Gastrocnemius medialis (tissue), 4 donors: ENCODE data around the gene XPO5. TPM values are rescaled to one million over a fixed set of nuclear protein-coding genes. Genes with fewer than 3 reads are reported as not detected.

Experiments used
- ATAC-seq, 2 donors: fragments of 150-250 bp; one replicate each; pipeline ENCODE4 v1.9.1; 2016
- DNase-seq, 2 donors: peaks; one replicate each; pipeline ENCODE4 v3.0.0-alpha.2; 2019
- H3K27ac ChIP-seq, 4 donors: fragments of 200-600 bp; sonication (generic); 1 replicate in 1 of 4; 2 replicates in 3 of 4; pipeline ENCODE4 v1.5.1; 2016 to 2018; ENCODE audit warnings: mild to moderate bottlenecking in 2 of 4, moderate library complexity in 1 of 4
- H3K27me3 ChIP-seq, 3 donors: fragments of 200-600 bp; sonication (generic) in 2 of 3; 1 replicate in 1 of 3; 2 replicates in 2 of 3; pipeline versions ENCODE4 v1.5.1 to v1.6.0; 2016 to 2019; ENCODE audit warnings: mild to moderate bottlenecking in 1 of 3, moderate library complexity in 1 of 3
- H3K36me3 ChIP-seq, 2 donors: fragments of 200-600 bp; sonication (generic) in 1 of 2; one replicate each; pipeline ENCODE4 v1.5.1; 2017 to 2018
- H3K4me1 ChIP-seq, 2 donors: fragments of 200-600 bp; sonication (generic) in 1 of 2; one replicate each; pipeline ENCODE4 v1.5.1; 2016 to 2017; ENCODE audit warnings: mild to moderate bottlenecking in 2 of 2
- H3K4me3 ChIP-seq, 4 donors: fragments of 200-600 bp; sonication (generic) in 3 of 4; 1 replicate in 1 of 4; 2 replicates in 3 of 4; pipeline ENCODE4 v1.5.1; 2016 to 2019; ENCODE audit warnings: mild to moderate bottlenecking in 2 of 4
- H3K9me3 ChIP-seq, 3 donors: fragments of 200-600 bp; sonication (generic) in 2 of 3; 1 replicate in 1 of 3; 2 replicates in 2 of 3; pipeline ENCODE4 v1.5.1; 2016 to 2019
- POLR2A ChIP-seq, 2 donors: fragments of 450-650 bp; IDR thresholded peaks; one replicate each; pipeline ENCODE4 v1.6.1; 2017; ENCODE audit warnings: antibody characterized with exemption in 2 of 2, mild to moderate bottlenecking in 2 of 2, moderate library complexity in 2 of 2
- in situ Hi-C, 4 donors: fragments of 200-750 bp; cut with MboI; loops; one replicate each; pipeline versions ENCODE4 v1.15.0 to v1.8.0; 2017; ENCODE audit warnings: low sequenced_read_pairs in 4 of 4
- intact Hi-C: fragments of 100-400 bp; cut with DNase I; formaldehyde crosslinking; loops from one replicate; pipeline ENCODE4 v1.15.1; 2023; ENCODE audit warnings: low total_unique reads
- total RNA-seq, 4 donors: library from RNA; depleted of rRNA; stranded (reverse); fragments of >200 nt; gene quantifications; one replicate each; pipeline versions ENCODE4 v1.1.0 to v1.2.3, GENCODE V29; 2016
- TF ChIP-seq, protein P1 (sequence below), 5 experiments: fragments of 450-650 bp in 3 of 5; fragments of 200-600 bp in 2 of 5; sonication (generic) in 2 of 5; IDR thresholded peaks in 4 of 5; conservative IDR thresholded peaks in 1 of 5; 1 replicate in 4 of 5; 2 replicates in 1 of 5; pipeline ENCODE4 v1.5.1; 2016 to 2019; ENCODE audit warnings: antibody characterized with exemption in 5 of 5, mild to moderate bottlenecking in 3 of 5, moderate library complexity in 3 of 5

The XPO5 gene
- total RNA-seq, 4 donors from 2014 or later = 11.8 to 21.8 (median 16.6) TPM

DNA sequence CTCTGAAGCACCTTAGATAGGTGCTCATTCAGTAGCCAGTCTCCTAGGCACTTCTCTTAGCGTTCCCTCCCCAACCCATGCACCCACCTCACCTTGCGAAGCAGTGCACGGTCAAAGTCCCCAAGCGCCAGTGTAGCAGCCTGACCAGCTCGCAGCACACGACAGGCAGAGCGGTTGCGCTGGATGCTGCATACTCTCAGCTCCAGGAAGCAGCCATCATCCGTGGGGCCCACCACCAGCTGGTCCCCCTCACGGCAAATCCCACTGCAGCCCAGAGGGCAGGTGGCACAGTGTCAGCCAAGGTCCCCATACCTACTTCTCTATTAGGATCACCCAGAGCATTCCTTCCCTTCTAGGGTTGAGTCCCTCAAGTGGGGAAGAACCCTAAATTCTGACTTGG, 46.7 kb upstream of the XPO5 start:
- Histone ChIP-seq H3K36me3 (peaks cover 0 to 67% of the 10 kb centered on the region in 2 donors), H3K9me3 (no peaks in the 10 kb centered on the region), H3K27me3 (no peaks in the 10 kb centered on the region), H3K4me3 (no peak overlapping the region), H3K27ac (no peak overlapping the region), H3K4me1 (peaks cover 9% of the 10 kb centered on the region in 2 donors)
- TF ChIP-seq, protein P1, sequence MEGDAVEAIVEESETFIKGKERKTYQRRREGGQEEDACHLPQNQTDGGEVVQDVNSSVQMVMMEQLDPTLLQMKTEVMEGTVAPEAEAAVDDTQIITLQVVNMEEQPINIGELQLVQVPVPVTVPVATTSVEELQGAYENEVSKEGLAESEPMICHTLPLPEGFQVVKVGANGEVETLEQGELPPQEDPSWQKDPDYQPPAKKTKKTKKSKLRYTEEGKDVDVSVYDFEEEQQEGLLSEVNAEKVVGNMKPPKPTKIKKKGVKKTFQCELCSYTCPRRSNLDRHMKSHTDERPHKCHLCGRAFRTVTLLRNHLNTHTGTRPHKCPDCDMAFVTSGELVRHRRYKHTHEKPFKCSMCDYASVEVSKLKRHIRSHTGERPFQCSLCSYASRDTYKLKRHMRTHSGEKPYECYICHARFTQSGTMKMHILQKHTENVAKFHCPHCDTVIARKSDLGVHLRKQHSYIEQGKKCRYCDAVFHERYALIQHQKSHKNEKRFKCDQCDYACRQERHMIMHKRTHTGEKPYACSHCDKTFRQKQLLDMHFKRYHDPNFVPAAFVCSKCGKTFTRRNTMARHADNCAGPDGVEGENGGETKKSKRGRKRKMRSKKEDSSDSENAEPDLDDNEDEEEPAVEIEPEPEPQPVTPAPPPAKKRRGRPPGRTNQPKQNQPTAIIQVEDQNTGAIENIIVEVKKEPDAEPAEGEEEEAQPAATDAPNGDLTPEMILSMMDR (IDR thresholded peaks at IDR 0.05 in 4 of 5, conservative IDR thresholded peaks at IDR 0.05 in 1 of 5) = no peak
- TF ChIP-seq POLR2A (IDR thresholded peaks at IDR 0.05) = no peak
- ATAC-seq (no peak), DNase-seq (no peak)
- in situ Hi-C loops = no loop called here
- intact Hi-C loops = no loop called here

DNA sequence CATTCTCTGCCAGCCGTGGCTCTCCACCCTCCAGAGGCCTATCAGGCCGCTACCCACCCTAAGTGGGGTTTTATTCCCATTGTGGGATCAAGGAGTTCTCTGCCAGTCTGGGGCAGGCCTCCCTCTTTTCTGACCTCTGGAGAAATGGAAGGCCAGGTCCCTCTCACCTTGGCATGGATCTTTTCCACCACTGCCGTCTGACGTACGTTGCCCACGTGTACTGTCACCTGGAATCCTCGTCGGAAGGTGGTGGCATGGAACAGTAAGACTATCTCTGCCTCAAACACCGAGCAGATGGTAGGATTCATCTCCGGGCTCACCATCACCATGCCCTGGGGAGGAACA, 46.0 kb upstream of the XPO5 start:
- ATAC-seq (no peak), DNase-seq (no peak)
- TF ChIP-seq POLR2A (IDR thresholded peaks at IDR 0.05) = no peak
- TF ChIP-seq, protein P1 (IDR thresholded peaks at IDR 0.05 in 4 of 5, conservative IDR thresholded peaks at IDR 0.05 in 1 of 5) = no peak
- intact Hi-C loops = no loop called here
- in situ Hi-C loops = no loop called here
- H3K9me3 ChIP-seq = no peaks in the 10 kb centered on the region
- no peak overlapping the region for H3K27ac ChIP-seq
- H3K36me3 ChIP-seq = peaks cover 0 to 67% of the 10 kb centered on the region in 2 donors
- no peaks in the 10 kb centered on the region for H3K27me3 ChIP-seq
- H3K4me1 ChIP-seq = peaks cover 1 to 3% of the 10 kb centered on the region in 2 donors
- H3K4me3 ChIP-seq = no peak overlapping the region

DNA sequence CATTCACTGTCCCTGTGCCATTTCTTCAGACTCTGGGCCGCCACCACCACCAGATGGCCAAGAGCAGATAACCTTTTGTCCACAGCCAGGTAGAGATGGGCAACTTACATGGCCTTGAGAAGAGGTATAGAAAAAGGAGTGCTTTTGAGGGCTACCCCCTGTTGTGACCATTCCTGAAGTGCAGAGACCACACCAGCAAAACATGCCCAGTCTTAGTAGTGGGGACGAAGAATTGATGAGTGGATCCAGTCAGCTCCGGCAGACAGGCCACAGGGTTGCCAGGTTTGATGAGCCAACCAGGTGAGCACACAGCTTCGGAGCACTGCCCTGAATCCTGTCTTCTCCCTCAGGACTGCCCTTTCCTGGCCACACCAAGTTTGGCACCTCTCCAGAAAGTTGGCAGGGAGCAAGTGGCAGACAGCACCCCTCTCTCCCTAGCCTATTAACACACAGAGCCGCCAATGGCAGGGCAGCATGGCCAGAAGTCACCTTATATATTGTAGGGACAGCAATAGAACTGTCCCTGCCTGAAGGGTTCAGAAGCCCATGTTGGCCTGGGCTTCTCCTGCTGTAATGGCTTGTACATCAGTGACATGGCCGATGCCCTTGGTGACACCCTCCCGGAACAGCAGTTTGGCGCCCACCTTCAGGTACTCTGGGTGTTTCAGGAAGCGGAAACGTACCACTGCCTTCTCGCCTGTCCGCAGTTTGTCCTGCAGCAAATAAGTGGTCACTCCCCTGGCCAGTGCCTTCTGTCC, 45.4 kb upstream of the XPO5 start:
- no peak overlapping the region for H3K27ac ChIP-seq
- H3K4me1 ChIP-seq = no peaks in the 10 kb centered on the region
- peaks cover 0 to 67% of the 10 kb centered on the region in 2 donors for H3K36me3 ChIP-seq
- intact Hi-C loops (no loop called here), in situ Hi-C loops (no loop called here)
- ATAC-seq (no peak), DNase-seq (no peak)
- H3K9me3 ChIP-seq = no peaks in the 10 kb centered on the region
- TF ChIP-seq, protein P1 (IDR thresholded peaks at IDR 0.05 in 4 of 5, conservative IDR thresholded peaks at IDR 0.05 in 1 of 5) = no peak
- TF ChIP-seq POLR2A (IDR thresholded peaks at IDR 0.05) = no peak
- H3K4me3 ChIP-seq = no peak overlapping the region
- no peaks in the 10 kb centered on the region for H3K27me3 ChIP-seq

DNA sequence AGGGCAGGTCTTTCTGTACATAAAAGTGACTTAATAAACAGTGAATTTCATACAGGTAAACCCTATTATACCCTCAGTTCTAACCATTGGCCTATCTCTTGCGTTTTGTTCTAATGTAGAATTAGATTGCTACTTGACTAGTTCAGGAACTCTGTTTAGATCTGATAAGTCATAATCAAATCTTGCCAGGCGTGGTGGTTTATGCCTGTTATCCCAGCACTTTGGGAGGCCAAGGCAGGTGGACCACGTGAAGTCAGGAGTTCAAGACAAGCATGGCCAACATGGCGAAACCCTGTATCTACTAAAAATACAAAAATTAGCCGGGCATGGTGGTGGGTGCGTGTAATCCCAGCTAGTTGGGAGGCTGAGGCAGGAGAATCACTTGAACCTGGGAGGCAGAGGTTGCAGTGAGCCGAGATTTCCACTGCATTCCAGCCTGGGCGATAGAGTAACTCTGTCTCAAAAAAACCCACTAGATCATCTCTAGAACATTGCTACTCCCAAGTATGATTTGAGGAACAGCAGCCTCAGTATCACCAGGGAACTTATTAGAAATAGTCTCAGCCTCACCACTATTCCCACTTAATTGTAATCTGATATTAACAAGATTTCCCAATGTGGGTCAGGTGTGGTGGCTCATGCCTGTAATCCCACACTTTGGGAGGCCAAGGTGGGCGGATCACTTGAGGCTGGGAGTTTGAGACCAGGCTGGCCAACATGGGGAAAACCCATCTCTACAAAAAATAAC, 41.1 kb upstream of the XPO5 start:
- ATAC-seq = peak; percentile 39 to 59

More for the DNA sequence above, 41.1 kb upstream of the XPO5 start:
- no peaks in the 10 kb centered on the region for H3K4me1 ChIP-seq
- H3K36me3 ChIP-seq = peaks cover 2 to 47% of the 10 kb centered on the region in 2 donors
- peak overlapping the region in 3 of 4 donors; percentile 13 to 23 (median 20) for H3K27ac ChIP-seq
- H3K27me3 ChIP-seq = no peaks in the 10 kb centered on the region
- in situ Hi-C loops = no loop called here
- no peaks in the 10 kb centered on the region for H3K9me3 ChIP-seq
- no peak for TF ChIP-seq POLR2A (IDR thresholded peaks at IDR 0.05)
- TF ChIP-seq, protein P1 (IDR thresholded peaks at IDR 0.05 in 4 of 5, conservative IDR thresholded peaks at IDR 0.05 in 1 of 5) = no peak
- no peak for DNase-seq
- no peak overlapping the region for H3K4me3 ChIP-seq
- intact Hi-C loops = no loop called here
